ENCODE data around the gene INPP5A. TPM values are rescaled to one million over a fixed set of nuclear protein-coding genes. Genes with fewer than 3 reads are reported as not detected.

Gene INPP5A
- total RNA-seq, 1 donor, result 36.8 TPM

DNA sequence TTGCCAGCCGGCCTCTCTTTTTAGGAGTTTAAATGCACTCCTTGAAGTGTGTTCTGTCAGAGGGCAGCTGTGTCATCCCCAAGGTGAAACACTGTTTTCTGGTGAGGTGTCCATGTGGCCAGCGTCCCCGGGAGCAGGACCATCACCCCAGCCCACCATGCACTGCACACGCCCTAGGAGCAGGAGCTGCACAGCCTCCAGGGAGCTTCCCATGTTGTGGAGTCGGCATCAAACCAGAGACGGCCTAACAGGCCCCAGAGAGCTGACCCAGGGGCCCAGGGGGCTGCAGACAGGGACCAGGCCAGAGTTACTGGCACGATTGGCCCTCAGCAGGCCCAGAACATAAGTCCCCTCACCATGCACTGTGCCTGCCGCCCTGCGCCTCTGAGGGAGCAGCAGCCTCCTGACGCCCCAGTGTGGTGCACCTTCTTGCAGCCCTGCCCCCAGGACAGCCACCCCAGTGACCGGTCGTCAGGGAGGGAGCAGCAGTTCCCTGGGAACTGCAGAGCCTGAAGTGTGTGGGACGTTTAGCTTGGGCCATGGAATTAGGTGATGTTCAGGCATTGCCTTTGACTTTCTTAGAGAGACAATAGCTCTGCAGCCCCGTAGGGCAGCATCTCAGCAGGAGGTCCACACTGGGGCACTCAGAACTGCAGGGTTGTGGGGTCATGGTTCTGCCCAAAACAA lies 150.4 kb downstream of the INPP5A start:
- DNase-seq (ENCODE audit: low read depth), result no peak
- TF ChIP-seq, protein P1, sequence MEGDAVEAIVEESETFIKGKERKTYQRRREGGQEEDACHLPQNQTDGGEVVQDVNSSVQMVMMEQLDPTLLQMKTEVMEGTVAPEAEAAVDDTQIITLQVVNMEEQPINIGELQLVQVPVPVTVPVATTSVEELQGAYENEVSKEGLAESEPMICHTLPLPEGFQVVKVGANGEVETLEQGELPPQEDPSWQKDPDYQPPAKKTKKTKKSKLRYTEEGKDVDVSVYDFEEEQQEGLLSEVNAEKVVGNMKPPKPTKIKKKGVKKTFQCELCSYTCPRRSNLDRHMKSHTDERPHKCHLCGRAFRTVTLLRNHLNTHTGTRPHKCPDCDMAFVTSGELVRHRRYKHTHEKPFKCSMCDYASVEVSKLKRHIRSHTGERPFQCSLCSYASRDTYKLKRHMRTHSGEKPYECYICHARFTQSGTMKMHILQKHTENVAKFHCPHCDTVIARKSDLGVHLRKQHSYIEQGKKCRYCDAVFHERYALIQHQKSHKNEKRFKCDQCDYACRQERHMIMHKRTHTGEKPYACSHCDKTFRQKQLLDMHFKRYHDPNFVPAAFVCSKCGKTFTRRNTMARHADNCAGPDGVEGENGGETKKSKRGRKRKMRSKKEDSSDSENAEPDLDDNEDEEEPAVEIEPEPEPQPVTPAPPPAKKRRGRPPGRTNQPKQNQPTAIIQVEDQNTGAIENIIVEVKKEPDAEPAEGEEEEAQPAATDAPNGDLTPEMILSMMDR (IDR thresholded peaks at IDR 0.05; ENCODE audit: insufficient read depth, low read length), result no peak
- H3K4me3 ChIP-seq (ENCODE audit: low read depth, low read length), result no peak overlapping the region

DNA sequence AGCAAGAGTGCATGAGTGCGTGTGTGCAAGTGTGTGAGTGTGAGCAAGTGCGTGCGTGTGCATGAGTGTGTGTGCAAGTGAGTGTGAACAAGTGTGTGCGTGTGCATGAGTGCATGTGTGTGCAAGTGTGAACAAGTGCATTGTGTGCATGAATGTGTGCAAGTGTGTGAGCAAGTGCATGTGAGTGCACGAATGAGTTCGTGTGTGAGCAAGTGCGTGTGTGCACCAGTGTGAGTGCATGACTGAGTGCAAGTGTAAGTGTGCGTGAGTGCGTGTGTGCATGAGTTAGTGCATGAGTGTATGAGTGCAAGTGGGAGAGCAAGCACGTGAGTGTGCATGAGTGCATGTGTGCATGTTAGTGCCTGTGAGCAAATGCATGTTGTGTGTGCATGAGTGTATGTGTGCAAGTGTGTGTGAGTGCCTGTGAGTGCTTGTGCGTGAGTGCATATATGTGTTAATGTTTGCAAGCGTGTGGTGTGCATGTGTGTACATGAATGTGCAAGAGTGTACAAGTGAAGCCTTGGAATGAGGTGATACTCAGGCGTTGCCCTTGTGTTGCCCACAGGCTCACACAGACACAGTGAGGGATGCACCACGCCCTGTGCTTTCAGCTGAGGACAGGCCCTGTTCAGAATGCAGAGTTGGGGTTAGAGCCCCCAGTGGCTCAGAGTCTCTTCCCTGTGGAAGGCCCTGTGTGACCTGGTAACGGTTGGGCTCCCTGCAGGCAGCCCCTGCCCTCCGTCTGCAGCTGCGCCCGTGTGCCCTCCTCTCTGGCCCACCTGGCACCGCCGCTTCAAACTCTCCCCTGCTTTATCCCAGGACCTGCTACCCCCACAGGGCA lies 151.2 kb downstream of the INPP5A start:
- DNase-seq (ENCODE audit: low read depth), result no peak
- TF ChIP-seq, protein P1 (IDR thresholded peaks at IDR 0.05; ENCODE audit: insufficient read depth, low read length), result no peak
- no peak overlapping the region for H3K4me3 ChIP-seq (ENCODE audit: low read depth, low read length)

DNA sequence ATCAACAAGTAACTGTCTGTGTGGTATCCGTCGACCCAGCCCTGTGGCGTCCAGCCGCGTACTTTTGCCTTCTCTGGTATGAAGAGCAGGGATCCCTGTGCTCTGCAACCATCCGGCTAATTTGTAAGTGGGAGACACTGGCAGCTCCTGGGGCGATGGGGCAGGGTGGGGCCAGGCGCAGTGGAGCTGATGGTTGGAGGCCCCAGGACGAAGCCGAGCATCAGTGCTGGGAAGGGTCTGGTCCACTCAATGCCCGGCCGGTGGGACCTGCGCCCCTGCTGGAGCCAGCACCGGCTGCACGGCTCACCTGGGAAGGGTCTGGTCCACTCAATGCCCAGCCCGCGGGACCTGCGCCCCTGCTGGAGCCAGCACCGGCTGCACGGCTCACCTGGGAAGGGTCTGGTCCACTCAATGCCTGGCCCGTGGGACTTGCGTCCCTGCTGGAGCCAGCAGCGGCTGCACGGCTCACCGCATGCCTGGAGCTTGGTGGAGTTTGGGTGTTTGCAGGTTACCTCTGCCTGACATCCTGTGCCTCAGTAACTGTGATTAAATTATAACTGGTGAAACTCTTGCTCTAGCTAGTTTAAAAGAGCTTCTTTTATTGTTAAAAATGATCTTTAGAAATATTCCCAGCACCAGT lies 152.3 kb downstream of the INPP5A start:
- TF ChIP-seq, protein P1 (IDR thresholded peaks at IDR 0.05; ENCODE audit: insufficient read depth, low read length), result no peak
- no peak for DNase-seq (ENCODE audit: low read depth)
- H3K4me3 ChIP-seq (ENCODE audit: low read depth, low read length), result no peak overlapping the region

DNA sequence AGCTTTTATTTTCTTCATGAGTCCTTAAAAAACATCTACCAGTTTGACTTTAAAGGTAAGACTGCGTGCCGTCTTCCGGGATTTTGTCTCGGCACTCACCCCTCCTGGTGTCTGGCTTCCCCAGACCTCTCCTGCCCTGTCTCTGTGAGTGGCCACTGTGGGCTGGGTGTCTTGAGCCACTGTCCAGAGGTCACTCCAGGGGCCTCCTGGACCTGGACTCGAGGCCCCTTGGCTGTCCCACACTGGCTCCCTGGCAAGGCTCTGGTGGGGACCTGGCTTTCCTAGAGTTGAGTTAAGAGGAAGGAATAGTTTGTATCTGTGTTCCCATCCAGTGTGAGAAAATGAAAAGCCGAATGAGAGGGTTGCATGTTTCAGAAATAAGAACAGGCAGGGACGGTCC lies 152.8 kb downstream of the INPP5A start:
- DNase-seq (ENCODE audit: low read depth), result no peak
- no peak overlapping the region for H3K4me3 ChIP-seq (ENCODE audit: low read depth, low read length)
- TF ChIP-seq, protein P1 (IDR thresholded peaks at IDR 0.05; ENCODE audit: insufficient read depth, low read length), result no peak

DNA sequence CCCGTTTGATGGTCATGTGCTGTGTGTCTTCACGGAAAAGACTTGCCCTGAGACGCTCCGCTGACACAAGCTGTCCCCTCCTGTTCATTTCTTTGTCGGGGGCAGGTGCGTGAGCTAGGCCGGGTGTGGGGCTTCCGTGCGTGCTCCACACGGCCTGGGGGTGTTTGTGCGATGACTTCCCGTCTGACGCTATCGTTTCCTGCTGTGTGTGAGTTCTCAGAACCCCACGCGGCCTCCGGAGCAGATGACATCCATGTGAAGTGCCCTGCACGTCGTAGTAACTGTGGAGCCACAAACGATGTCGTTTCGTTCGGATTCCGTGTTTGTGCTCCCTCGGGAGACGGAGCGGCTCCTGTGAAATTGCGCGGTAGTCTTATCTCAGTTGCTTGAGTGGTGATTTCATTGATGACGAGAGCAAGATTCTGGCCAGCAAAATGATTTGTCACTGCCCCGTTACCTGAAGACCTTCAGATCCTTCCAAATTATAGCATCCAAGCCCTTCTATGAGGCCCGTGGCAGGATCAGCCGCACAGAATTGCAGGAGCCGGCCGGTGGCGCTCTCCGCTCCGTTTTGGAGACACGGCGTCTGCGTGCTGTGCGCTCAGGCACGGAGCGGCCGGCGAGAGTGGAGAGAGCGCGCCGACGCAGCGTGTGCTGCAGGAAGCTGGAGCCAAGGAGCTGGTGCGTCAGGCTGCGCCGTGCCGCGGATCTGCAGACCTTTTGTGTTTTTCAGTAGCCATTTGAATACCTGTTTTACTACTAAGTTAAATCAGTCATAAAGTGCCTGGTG lies 153.4 kb downstream of the INPP5A start:
- TF ChIP-seq, protein P1 (IDR thresholded peaks at IDR 0.05; ENCODE audit: insufficient read depth, low read length), result no peak
- H3K4me3 ChIP-seq (ENCODE audit: low read depth, low read length), result no peak overlapping the region
- no peak for DNase-seq (ENCODE audit: low read depth)

DNA sequence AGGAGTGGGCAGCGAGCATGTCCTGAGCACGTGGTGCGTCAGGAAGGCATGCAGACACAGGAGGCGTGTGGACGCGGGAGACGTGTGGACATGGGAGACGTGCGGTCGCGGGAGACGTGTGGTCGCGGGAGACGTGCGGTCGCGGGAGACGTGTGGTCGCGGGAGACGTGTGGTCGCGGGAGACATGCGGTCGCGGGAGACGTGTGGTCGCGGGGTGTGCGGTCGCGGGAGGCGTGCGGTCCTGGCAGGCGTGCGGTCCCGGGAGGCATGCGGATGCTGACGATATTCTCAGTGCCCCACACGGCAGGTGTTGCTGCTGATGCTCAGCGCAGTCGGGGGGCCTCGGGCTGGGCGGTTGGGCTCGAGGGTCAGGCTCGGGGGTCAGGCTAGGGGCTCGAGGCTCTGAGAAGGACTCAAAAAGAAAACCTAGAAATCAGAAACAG lies 154.1 kb downstream of the INPP5A start:
- DNase-seq (ENCODE audit: low read depth), result no peak
- H3K4me3 ChIP-seq (ENCODE audit: low read depth, low read length), result no peak overlapping the region
- TF ChIP-seq, protein P1 (IDR thresholded peaks at IDR 0.05; ENCODE audit: insufficient read depth, low read length), result no peak

All from fibroblast of the aortic adventitia (primary cell).